Fibroblast of gingiva (primary cell): ENCODE measurements around the gene WDR59.
"Not testable (repeated sequence)": the region's sequence is repeated elsewhere in the genome, so short reads cannot be mapped to it uniquely, and the experiment has no call there.

ENCODE experiments used
- DNase-seq: peaks from one replicate; pipeline ENCODE4 v3.0.0-alpha.2; 2011; ENCODE audit warnings: low read depth

The WDR59 gene

DNA sequence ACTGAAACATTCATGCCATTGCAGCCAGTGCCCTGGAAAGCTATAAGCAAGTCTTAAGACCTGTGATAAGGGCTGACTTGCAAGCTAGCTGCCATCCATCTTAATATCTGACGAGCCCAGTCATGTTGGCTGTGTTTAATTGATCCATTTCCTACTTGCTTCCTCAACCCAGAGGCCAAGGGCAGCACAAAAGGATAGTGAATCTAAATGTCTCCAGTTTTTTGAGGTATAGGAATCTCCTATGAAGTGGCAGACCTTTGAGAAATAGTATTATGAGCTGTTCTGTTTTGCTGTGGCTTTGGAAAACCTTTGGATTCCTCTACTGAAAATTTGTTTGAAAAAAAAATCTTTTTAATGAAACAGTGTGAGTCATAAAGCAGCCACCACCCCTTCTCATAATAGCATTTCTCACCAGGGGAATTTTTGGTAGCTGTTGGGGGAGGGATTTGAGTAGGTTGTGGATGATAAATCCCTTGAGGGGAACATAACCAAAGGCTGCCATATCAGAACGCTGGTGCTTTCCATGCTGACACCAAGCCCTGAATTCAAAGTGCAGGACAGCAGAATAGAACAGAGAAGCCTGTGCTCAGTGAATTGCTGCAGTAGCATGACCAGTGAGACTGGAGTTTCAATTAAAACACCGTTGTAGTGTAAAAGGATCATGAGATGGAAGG, 26.8 kb upstream of the WDR59 start:
- peak; percentile 86 for DNase-seq

GRCh38 chr16:75010427-75010826, 25.5 kb upstream of the WDR59 start:
- no peak for DNase-seq

DNA sequence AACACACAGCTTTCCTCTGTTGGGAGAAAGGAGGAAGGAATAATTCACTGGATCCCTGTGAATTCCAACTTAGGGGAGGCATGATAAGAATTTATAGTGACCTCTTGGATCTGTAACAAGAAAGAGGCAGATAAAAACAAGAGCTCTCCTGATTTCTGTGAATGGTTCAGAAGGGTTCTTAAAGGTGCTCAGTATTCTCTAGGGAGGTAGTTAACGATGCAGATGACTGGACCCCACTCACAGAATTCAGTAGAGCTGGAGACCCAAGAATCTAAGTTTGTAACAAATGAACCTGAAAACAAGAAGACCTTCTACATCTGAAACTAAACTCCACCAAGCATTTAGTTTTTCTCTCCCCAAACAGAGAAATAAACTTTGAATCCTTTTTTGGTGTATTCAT, 22.5 kb upstream of the WDR59 start:
- DNase-seq: no peak

GRCh38 chr16:75005697-75006096, 20.8 kb upstream of the WDR59 start:
- DNase-seq: no peak

- no peak for DNase-seq
These were observed 19.5 kb upstream of the WDR59 start for GRCh38 chr16:75004460-75004859.

- no peak for DNase-seq
These were observed 19.0 kb upstream of the WDR59 start for GRCh38 chr16:75003931-75004330.

- no peak for DNase-seq
These were observed 17.6 kb upstream of the WDR59 start for GRCh38 chr16:75002474-75002873.

- no peak for DNase-seq
These were observed 15.7 kb upstream of the WDR59 start for GRCh38 chr16:75000481-75001081.

DNA sequence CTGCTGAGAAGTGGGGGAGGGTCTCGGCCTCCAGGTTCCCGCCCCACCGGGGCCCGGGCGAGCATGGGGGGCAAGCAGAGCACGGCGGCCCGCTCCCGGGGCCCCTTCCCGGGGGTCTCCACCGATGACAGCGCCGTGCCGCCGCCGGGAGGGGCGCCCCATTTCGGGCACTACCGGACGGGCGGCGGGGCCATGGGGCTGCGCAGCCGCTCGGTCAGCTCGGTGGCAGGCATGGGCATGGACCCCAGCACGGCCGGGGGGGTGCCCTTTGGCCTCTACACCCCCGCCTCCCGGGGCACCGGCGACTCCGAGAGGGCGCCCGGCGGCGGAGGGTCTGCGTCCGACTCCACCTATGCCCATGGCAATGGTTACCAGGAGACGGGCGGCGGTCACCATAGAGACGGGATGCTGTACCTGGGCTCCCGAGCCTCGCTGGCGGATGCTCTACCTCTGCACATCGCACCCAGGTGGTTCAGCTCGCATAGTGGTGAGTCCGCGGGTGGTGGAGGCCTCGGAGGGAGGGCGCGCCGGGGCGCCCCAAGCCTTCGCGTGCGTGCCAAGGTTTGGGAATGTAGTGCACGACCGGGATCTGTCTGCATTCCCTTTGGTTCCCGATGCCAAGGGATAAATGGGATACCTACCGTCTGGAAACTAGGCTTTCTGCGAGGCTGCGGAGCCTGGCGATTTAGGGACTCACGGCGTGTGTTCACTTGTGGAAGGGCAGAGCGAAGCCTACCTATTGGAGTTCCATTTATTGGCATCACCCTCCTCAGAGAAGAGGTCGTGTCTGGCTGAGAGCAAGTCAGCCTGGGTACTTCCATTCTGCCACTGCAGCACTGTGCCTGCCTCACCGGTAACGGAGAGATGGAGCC, 14.9 kb upstream of the WDR59 start:
- peak; percentile 22 for DNase-seq

GRCh38 chr16:74999219-74999608, 14.3 kb upstream of the WDR59 start:
- no peak for DNase-seq

GRCh38 chr16:74998481-74999218, 13.7 kb upstream of the WDR59 start, which contains the start of gene ZNRF1:
ZNRF1 (plus strand) TSS chr16:74999024; CDS start chr16:74999672, 648 bp downstream.
- peak; percentile 77 for DNase-seq

DNA sequence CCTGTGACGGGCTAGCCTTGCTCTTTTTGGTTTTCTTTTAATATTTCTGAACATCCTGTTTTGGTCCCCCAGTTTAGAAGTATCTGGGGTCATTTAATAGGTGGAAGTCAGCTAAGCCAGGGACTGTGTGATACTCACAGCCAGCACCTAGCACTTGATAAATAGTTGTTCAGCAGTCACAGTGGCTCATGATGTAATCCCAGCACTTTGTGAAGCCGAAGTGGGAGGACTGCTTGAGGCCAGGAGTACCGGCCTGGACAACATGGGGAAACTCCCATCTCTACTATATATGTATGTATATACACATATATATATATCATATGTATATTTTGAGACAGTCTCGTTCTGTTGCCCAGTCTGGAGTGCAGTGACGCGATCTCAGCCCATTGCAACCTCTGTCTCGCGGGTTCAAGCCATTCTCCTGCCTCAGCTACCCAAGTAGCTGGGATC, 12.1 kb upstream of the WDR59 start:
- DNase-seq: no peak

DNA sequence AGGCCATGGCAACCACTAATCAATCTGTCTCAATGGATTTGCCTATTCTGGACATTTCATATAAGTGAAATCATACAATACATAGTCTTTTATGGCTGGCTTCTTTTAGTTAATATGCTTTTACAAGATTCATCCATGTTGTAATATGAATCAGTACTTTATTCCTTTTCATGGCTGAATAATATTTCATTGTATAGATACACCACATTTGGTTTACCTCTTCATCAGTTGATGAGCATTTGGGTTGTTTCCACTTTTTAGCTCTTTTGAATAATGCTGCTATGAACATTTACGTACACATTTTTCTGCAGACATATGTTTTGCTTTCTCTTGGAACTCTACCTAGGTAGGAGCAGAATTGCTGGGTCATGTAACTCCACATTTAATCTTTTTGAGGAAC, 11.1 kb upstream of the WDR59 start:
- DNase-seq: no peak

- no peak for DNase-seq
These were observed 6.9 kb upstream of the WDR59 start for GRCh38 chr16:74991593-74992403.

GRCh38 chr16:74991268-74991592, 6.3 kb upstream of the WDR59 start:
- DNase-seq: no peak

DNA sequence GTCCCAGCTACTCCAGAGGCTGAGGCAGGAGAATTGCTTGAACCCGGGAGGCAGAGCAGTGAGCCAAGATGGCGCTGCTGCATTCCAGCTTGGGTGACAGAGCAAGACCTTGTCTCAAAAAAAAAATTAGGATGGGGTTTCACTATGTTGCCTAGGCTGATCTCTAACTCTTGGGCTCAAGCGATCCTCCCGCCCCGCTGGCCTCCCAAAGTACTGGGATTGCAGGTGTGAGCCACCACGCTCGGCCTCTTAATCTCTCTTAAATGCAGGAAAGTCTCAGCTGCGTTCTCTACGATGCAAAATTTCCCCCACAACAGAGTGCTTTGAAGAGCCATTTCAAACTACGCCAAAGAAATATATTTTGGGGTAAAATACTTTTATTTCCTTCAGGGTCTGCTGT, 5.9 kb upstream of the WDR59 start:
- DNase-seq: no peak

DNA sequence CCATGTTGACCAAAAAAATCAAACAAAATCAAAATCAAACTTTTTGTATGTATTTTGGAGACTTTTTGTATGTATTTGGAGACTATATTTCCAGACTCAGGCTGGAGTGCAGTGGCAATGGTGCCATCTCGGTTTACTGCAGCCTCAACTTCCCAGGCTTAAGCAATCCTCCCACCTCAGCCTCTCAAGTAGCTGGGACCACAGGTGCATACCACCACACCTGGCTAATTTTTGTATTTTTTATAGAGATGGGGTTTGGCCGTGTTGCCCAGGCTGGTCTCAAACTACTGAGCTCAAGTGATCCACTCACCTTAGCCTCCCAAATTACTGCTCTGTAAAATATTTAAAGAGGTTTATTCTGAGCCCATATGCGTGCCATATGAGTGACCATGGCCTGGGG, 4.9 kb upstream of the WDR59 start:
- not testable (repeated sequence) for DNase-seq

DNA sequence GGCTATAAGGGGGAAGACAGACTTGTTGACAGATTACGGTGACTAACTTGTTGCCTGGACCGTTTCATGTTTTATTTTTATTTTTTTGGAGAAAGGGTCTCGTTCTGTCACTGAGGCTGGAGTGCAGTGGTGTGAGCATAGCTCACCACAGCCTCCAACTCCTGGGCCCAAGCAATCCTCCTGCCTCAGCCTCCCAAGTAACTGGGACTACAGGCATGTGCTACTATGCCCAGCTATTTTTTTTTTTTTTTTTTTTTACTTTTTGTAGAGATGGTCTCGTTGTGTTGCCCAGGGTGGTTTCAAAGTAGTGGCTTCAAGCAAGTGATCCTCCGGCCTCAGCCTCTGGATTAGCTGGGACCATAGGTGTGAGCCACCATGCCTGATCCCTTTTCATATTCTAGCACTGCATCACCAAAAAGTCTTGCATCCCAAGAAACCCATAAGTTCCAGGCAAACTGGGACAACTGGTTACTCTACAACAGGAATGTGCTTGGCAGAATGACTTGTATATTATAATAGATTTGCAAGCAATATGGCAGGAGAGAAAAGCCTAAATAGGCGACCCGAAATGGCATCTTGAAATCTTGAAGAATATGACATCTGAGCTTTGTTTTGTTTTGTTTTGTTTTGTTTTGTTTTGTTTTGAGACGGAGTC, 2.2 kb upstream of the WDR59 start:
- DNase-seq: no peak

DNA sequence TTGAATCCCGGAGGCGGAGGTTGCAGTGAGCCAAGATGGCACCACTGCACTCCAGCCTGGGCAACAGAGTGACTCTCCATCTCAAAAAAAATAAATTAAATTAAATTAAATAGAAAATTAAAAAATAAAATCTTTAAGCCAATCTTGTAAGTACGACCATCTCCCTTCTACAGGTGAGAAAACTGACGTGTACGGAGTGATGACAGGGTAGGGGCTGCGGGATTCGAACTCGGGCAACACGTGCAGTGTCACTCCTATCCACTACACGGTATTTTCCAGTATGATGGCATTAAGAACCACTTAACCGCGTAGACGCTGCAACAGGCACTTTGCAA, 762 bp downstream of the WDR59 start:
- no peak for DNase-seq

DNA sequence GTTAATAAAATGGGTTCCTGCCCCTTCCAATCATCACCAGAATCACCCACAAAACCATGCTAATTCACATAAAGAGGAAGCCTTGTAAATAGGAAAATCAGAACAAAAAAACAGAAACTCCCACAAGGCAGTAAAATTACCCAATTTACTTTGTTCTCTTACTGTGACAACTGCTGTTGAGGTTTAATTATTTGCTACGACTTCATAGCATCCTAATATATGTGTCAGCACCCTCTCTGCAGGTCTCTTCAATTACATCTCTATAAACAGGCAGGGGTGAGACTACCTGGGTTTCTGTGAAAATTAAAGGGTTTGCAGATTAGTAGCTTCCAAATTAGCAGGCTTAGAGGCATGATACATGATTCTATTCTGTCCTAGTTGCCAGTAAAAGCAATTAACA, 2.7 kb downstream of the WDR59 start:
- no peak for DNase-seq

GRCh38 chr16:74975591-74975990, 9.3 kb downstream of the WDR59 start:
- DNase-seq: no peak
